AG09319 (cell line): Measurements from ENCODE around the gene SH3TC2.

ENCODE experiments used
- DNase-seq: peaks from one replicate; pipeline ENCODE4 v3.0.0-alpha.2; 2010; ENCODE audit warnings: low read depth; ENCODE audit errors: extremely low read depth
- TF ChIP-seq, protein P1 (sequence below): IDR thresholded peaks from 2 replicates; pipeline ENCODE4 v1.5.1; 2011; ENCODE audit warnings: low read depth, mild to moderate bottlenecking, inconsistent platforms, low read length, moderate library complexity

The SH3TC2 gene

DNA sequence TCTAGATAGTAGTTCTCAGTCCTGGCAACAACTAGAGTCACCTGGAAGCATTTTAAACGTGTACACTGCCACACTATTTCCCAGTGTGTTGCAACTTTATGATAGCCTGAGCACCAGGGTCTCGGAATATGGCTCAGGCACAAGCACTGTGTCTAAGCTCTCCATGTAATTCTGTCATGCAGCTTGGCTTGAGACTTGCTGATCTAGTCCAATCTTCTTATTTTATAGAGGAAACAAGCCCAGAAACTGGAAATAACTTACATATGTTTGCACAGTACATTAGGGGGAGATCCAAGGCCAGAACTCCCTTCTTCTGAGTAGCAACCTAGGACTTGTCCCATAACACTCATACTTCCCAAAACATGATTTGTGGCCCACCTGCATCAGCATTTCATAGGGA, 49.1 kb downstream of the SH3TC2 start:
- no peak for DNase-seq
- TF ChIP-seq, protein P1, sequence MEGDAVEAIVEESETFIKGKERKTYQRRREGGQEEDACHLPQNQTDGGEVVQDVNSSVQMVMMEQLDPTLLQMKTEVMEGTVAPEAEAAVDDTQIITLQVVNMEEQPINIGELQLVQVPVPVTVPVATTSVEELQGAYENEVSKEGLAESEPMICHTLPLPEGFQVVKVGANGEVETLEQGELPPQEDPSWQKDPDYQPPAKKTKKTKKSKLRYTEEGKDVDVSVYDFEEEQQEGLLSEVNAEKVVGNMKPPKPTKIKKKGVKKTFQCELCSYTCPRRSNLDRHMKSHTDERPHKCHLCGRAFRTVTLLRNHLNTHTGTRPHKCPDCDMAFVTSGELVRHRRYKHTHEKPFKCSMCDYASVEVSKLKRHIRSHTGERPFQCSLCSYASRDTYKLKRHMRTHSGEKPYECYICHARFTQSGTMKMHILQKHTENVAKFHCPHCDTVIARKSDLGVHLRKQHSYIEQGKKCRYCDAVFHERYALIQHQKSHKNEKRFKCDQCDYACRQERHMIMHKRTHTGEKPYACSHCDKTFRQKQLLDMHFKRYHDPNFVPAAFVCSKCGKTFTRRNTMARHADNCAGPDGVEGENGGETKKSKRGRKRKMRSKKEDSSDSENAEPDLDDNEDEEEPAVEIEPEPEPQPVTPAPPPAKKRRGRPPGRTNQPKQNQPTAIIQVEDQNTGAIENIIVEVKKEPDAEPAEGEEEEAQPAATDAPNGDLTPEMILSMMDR: no peak

DNA sequence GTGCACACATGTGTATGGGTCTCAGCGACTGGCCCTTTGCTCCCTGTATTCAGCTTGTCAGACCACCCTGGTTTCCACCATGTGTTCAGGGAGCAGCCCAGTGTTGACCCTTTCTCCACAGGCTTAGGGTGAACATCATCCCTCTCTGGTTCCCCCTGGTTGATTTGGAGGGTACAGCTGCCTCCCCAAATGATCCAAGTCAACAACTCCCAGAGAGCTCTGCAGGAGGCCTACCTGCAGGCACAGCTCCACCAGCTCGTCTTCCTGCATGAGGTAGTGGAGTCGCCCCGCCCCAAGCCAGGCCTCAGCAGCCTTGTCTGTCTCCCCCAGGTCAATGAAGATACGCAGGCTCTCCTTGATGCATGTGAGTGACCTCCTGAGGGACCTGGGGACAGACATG, 50.5 kb downstream of the SH3TC2 start:
- no peak for DNase-seq
- TF ChIP-seq, protein P1: no peak

DNA sequence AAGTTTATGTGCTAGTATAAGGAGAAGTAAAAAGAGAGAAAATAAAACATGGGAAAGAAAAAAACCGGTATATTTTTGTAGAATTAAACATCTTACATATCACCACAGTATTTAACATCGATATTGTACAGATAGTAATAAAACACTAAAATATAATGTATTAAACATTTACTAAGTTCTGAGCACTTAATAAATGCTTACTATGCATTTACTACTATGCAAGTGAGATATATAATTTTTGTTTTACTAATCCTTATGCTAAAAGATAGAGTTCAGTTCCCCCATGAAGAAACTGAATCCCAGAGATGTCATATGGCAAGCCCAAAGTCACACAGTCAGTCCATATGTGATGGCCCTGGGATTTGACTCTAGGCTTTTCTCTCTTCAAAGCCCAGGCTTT, 51.1 kb downstream of the SH3TC2 start:
- no peak for DNase-seq
- TF ChIP-seq, protein P1: no peak

DNA sequence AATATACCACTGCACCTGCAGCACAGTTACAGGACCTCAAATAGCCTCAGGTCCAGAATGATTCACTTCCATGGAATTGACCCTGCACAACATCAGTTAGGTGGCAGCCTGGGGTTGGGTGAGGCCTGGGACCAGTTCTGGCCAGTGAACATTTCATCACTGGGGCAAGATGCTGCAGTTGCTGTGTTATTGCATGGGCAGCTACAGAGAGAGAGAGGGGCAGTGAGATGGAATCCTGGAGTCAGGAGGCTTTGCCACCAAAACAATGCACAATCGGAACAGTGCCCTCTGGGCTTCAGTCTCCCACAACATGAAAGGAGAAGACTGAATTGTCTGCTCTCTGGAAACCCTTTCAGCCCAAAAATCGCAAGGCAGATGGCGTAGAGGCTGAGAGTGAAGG, 51.8 kb downstream of the SH3TC2 start:
- TF ChIP-seq, protein P1: no peak
- no peak for DNase-seq

DNA sequence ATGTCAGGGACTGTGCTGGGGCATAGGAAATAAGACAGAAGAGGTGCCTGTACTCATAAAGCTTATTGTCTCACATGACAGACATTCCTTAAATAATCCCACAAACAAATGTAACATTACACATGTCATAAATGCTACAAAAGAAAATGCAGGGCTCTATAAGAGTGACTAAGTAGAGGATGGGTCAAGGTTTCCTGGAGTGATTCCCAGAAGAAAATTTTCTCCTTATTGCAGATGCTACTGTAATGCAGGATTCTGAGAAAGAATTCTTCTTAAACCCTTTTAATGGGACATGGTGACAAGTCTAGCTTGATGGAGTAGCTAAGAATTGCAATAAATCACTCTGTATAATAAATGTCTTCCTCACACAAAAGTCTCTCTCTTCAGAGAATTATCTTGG, 55.7 kb downstream of the SH3TC2 start:
- DNase-seq: no peak
- TF ChIP-seq, protein P1: no peak

DNA sequence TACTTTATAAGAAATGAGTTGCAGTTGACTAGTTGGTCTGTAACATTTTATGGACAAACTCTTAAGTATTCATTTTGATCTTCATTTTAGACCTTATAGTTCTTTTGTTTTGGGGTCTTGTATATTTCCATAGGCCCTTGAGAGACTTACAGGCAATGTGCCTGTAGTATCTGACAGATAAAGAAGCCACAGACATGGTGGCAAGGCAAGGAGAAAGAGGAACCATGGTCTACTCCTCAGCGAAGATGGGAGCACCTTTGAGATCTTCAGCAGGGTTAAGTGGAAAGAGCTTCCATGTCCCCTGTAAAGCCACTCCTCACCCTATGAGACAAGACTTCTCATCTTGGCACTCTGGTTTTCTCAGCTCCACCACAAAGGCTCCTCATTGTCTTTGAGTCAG, 56.4 kb downstream of the SH3TC2 start:
- TF ChIP-seq, protein P1: no peak

DNA sequence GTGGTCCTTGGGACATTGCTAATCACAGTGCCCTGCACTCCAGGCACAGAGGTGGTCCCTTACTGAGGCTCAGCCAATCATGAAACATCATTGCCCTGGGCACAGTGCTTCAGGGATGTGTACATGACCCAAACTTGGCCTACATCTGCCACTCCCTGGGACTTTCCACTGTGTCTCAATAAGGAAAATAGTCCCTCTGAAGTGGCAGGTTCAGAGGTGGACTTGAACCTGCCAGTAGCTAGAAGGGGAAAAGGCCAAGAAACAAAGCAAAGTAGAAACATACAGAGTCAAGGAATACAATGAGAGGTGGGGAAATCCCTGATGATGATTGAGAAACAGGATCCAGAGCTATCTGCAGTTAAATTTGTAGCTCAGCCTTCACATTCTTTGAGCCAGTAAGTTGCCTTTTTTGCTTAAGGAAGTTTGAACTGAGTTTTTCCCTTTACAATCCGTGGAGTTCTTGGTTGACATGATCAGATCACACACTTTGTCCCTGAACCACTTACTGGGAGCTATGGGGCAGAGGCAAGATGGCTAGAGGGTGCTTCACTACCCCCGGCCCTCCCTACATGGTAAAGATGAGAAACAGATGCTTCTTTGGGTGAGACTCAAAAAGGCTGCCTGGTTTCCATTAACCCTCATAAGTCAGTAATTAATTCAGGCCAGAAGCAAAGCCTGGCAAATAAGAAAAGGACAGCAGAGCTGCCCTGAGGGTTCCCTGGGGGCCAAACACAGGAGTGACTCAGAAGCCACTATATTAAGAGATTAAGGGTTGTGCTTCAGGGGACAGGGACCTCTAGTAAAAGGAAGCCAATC, 57.6 kb downstream of the SH3TC2 start:
- peak; percentile 58 for DNase-seq
- TF ChIP-seq, protein P1: no peak

More for the DNA sequence above, 56.4 kb downstream of the SH3TC2 start:
- DNase-seq: no peak
